ENCODE data around the gene FFAR2.

The FFAR2 gene

GRCh38 chr19:35435896-35436295 lies 12.2 kb upstream of the FFAR2 start:
- no peak for DNase-seq
- Mint-ChIP-seq H3K9me3 (peaks cover 10% of the 10 kb centered on the region), H3K4me3 (no peak overlapping the region), H3K27ac (peak overlapping the region; percentile 40), H3K4me1 (peaks cover 33% of the 10 kb centered on the region), H3K36me3 (peaks cover 6% of the 10 kb centered on the region), H3K27me3 (peaks cover 81% of the 10 kb centered on the region)
- CTCF ChIA-PET, result no interaction called here

GRCh38 chr19:35436477-35437405 lies 11.3 kb upstream of the FFAR2 start:
- H3K4me3 Mint-ChIP-seq, result peak overlapping the region; percentile 2
- H3K4me1 Mint-ChIP-seq, result peaks cover 26% of the 10 kb centered on the region
- CTCF ChIA-PET, result no interaction called here
- H3K9me3 Mint-ChIP-seq, result peaks cover 3% of the 10 kb centered on the region
- peaks cover 2% of the 10 kb centered on the region for H3K36me3 Mint-ChIP-seq
- H3K27me3 Mint-ChIP-seq, result peaks cover 79% of the 10 kb centered on the region
- peak overlapping the region; percentile 17 for H3K27ac Mint-ChIP-seq
- peak; percentile 44 for DNase-seq

- Mint-ChIP-seq H3K4me3 (no peak overlapping the region), H3K36me3 (no peaks in the 10 kb centered on the region), H3K27ac (no peak overlapping the region), H3K27me3 (peaks cover 72% of the 10 kb centered on the region), H3K4me1 (peaks cover 20% of the 10 kb centered on the region), H3K9me3 (no peaks in the 10 kb centered on the region)
- DNase-seq, result no peak
- CTCF ChIA-PET, result no interaction called here
Observed at GRCh38 chr19:35437406-35437951, 10.6 kb upstream of the FFAR2 start.

GRCh38 chr19:35438096-35438495 lies 10.0 kb upstream of the FFAR2 start:
- Mint-ChIP-seq H3K27me3 (peaks cover 66% of the 10 kb centered on the region), H3K4me1 (peaks cover 20% of the 10 kb centered on the region), H3K27ac (no peak overlapping the region), H3K9me3 (no peaks in the 10 kb centered on the region), H3K36me3 (no peaks in the 10 kb centered on the region), H3K4me3 (no peak overlapping the region)
- DNase-seq, result no peak
- CTCF ChIA-PET, result no interaction called here

GRCh38 chr19:35438527-35438926 lies 9.5 kb upstream of the FFAR2 start:
- H3K27ac Mint-ChIP-seq, result no peak overlapping the region
- peaks cover 61% of the 10 kb centered on the region for H3K27me3 Mint-ChIP-seq
- DNase-seq, result no peak
- no peak overlapping the region for H3K4me3 Mint-ChIP-seq
- no peaks in the 10 kb centered on the region for H3K36me3 Mint-ChIP-seq
- CTCF ChIA-PET, result no interaction called here
- H3K9me3 Mint-ChIP-seq, result no peaks in the 10 kb centered on the region
- H3K4me1 Mint-ChIP-seq, result peaks cover 20% of the 10 kb centered on the region

- no peak for DNase-seq
- no peak overlapping the region for H3K27ac Mint-ChIP-seq
- H3K9me3 Mint-ChIP-seq, result no peaks in the 10 kb centered on the region
- peaks cover 21% of the 10 kb centered on the region for H3K4me1 Mint-ChIP-seq
- H3K27me3 Mint-ChIP-seq, result peaks cover 53% of the 10 kb centered on the region
- CTCF ChIA-PET, result no interaction called here
- no peaks in the 10 kb centered on the region for H3K36me3 Mint-ChIP-seq
- no peak overlapping the region for H3K4me3 Mint-ChIP-seq
Observed at GRCh38 chr19:35439921-35440320, 8.1 kb upstream of the FFAR2 start.

- Mint-ChIP-seq H3K36me3 (no peaks in the 10 kb centered on the region), H3K27ac (no peak overlapping the region), H3K4me3 (no peak overlapping the region), H3K9me3 (no peaks in the 10 kb centered on the region), H3K27me3 (peaks cover 55% of the 10 kb centered on the region), H3K4me1 (peaks cover 22% of the 10 kb centered on the region)
- CTCF ChIA-PET, result no interaction called here
- no peak for DNase-seq
Observed at GRCh38 chr19:35442091-35442490, 6.0 kb upstream of the FFAR2 start.

GRCh38 chr19:35444735-35445134 lies 3.3 kb upstream of the FFAR2 start:
- Mint-ChIP-seq H3K9me3 (no peaks in the 10 kb centered on the region), H3K4me3 (no peak overlapping the region), H3K27ac (no peak overlapping the region), H3K4me1 (peaks cover 36% of the 10 kb centered on the region), H3K27me3 (peaks cover 55% of the 10 kb centered on the region), H3K36me3 (no peaks in the 10 kb centered on the region)
- DNase-seq, result no peak
- CTCF ChIA-PET, result no interaction called here

- peaks cover 44% of the 10 kb centered on the region for H3K4me1 Mint-ChIP-seq
- CTCF ChIA-PET, result no interaction called here
- H3K27ac Mint-ChIP-seq, result no peak overlapping the region
- H3K4me3 Mint-ChIP-seq, result no peak overlapping the region
- no peaks in the 10 kb centered on the region for H3K9me3 Mint-ChIP-seq
- DNase-seq, result no peak
- peaks cover 59% of the 10 kb centered on the region for H3K27me3 Mint-ChIP-seq
- no peaks in the 10 kb centered on the region for H3K36me3 Mint-ChIP-seq
Observed at GRCh38 chr19:35445826-35446593, 2.0 kb upstream of the FFAR2 start.

GRCh38 chr19:35449359-35450043 lies 1.4 kb downstream of the FFAR2 start:
- peaks cover 88% of the 10 kb centered on the region for H3K27me3 Mint-ChIP-seq
- no peaks in the 10 kb centered on the region for H3K9me3 Mint-ChIP-seq
- H3K27ac Mint-ChIP-seq, result no peak overlapping the region
- CTCF ChIA-PET, result no interaction called here
- no peak for DNase-seq
- H3K4me3 Mint-ChIP-seq, result no peak overlapping the region
- H3K36me3 Mint-ChIP-seq, result no peaks in the 10 kb centered on the region
- peaks cover 58% of the 10 kb centered on the region for H3K4me1 Mint-ChIP-seq

GRCh38 chr19:35451338-35452096 lies 3.5 kb downstream of the FFAR2 start:
- no peaks in the 10 kb centered on the region for H3K9me3 Mint-ChIP-seq
- H3K27ac Mint-ChIP-seq, result peak overlapping the region; percentile 75
- H3K4me3 Mint-ChIP-seq, result peak overlapping the region; percentile 6
- H3K36me3 Mint-ChIP-seq, result no peaks in the 10 kb centered on the region
- peak; percentile 27 for DNase-seq
- peaks cover 84% of the 10 kb centered on the region for H3K27me3 Mint-ChIP-seq
- H3K4me1 Mint-ChIP-seq, result peaks cover 57% of the 10 kb centered on the region
- CTCF ChIA-PET, result interaction anchor here (1.7 kb wide), 1 partner anchor 11 kb away, joined by 4 read pairs; no protein-coding TSS in a partner anchor

- CTCF ChIA-PET, result interaction anchor here (1.4 kb wide), 1 partner anchor 8 kb away, joined by 3 read pairs; no protein-coding TSS in a partner anchor
- DNase-seq, result no peak
- Mint-ChIP-seq H3K4me1 (peaks cover 51% of the 10 kb centered on the region), H3K9me3 (no peaks in the 10 kb centered on the region), H3K27ac (no peak overlapping the region), H3K4me3 (no peak overlapping the region), H3K27me3 (peaks cover 58% of the 10 kb centered on the region), H3K36me3 (no peaks in the 10 kb centered on the region)
Observed at GRCh38 chr19:35454663-35455062, 6.6 kb downstream of the FFAR2 start.

GRCh38 chr19:35455616-35456201 lies 7.7 kb downstream of the FFAR2 start:
- Mint-ChIP-seq H3K4me3 (no peak overlapping the region), H3K4me1 (peaks cover 52% of the 10 kb centered on the region), H3K9me3 (no peaks in the 10 kb centered on the region), H3K36me3 (no peaks in the 10 kb centered on the region), H3K27me3 (peaks cover 50% of the 10 kb centered on the region), H3K27ac (no peak overlapping the region)
- CTCF ChIA-PET, result interaction anchor here (0.7 kb wide), 1 partner anchor 99 kb away, joined by 3 read pairs; no protein-coding TSS in a partner anchor
- no peak for DNase-seq

Measured in activated naive CD4-positive, alpha-beta T cell treated with anti-CD3 and anti-CD28 coated beads, Interleukin-2, amount 10 ng/mL, durations not matched to agents 7 days and 5 days (primary cell).